A549 treated with Hydrocortisone at 1 μM for 4 hours (cell line): ENCODE results near the gene ATIC. TPM values are rescaled to one million over a fixed set of nuclear protein-coding genes. Genes with fewer than 3 reads are reported as not detected.

Source experiments
- total RNA-seq: library from RNA; stranded (reverse); fragments of 200-300 nt; extraction: Qiagen RNA extraction; gene quantifications from 5 replicates; pipeline ENCODE4 v1.2.3, GENCODE V29; 2022

Gene ATIC
- total RNA-seq = 199 to 219 TPM (median 212 TPM) in 5 replicates

GRCh38 chr2:215311625-215312396, at the start of gene ATIC:
Gene ATIC, plus strand, starts transcription at chr2:215312059. Its CDS starts 84 bp downstream, at chr2:215312143.

Other genes starting within 250 kb of the ATIC start
- 0.17 to 0.24 TPM (median 0.23 TPM) in 5 replicates for gene ABCA12, start 173.4 kb upstream of the ATIC start, total RNA-seq
- 185 to 307 TPM (median 197 TPM) in 5 replicates for gene FN1, start 124.0 kb downstream of the ATIC start, total RNA-seq